ENCODE measurements around the gene UNC93B1.
A peak's percentile ranks its signal among the peaks of the same experiment; 100 is the strongest.

Gene UNC93B1

GRCh38 chr11:68003846-68004550 lies at the start of gene UNC93B1:
Gene UNC93B1, minus strand, starts transcription at chr11:68004097. Its CDS starts 54 bp downstream, at chr11:68004043.
- DNase-seq: peak; percentile 57

GRCh38 chr11:68053117-68053516 lies 49.2 kb upstream of the UNC93B1 start:
- DNase-seq: no peak

GRCh38 chr11:68052137-68052873 lies 48.4 kb upstream of the UNC93B1 start:
- no peak for DNase-seq

GRCh38 chr11:68051191-68052136 lies 47.6 kb upstream of the UNC93B1 start:
- DNase-seq: no peak

GRCh38 chr11:68050371-68050841 lies 46.5 kb upstream of the UNC93B1 start:
- no peak for DNase-seq

- DNase-seq: no peak
Measured at GRCh38 chr11:68049509-68050370, 45.8 kb upstream of the UNC93B1 start.

- no peak for DNase-seq
Measured at GRCh38 chr11:68048681-68049508, 45.0 kb upstream of the UNC93B1 start.

- DNase-seq: no peak
Measured at GRCh38 chr11:68047437-68048290, 43.8 kb upstream of the UNC93B1 start.

- DNase-seq: no peak
Measured at GRCh38 chr11:68044898-68045351, 41.0 kb upstream of the UNC93B1 start.

GRCh38 chr11:68044145-68044813 lies 40.4 kb upstream of the UNC93B1 start:
- no peak for DNase-seq

GRCh38 chr11:68043349-68044144 lies 39.6 kb upstream of the UNC93B1 start:
- no peak for DNase-seq

GRCh38 chr11:68043029-68043348 lies 39.1 kb upstream of the UNC93B1 start:
- DNase-seq: no peak

- DNase-seq: no peak
Measured at GRCh38 chr11:68042219-68043028, 38.5 kb upstream of the UNC93B1 start.

- DNase-seq: no peak
Measured at GRCh38 chr11:68041617-68042218, 37.8 kb upstream of the UNC93B1 start.

GRCh38 chr11:68040957-68041591 lies 37.2 kb upstream of the UNC93B1 start:
- DNase-seq: no peak

GRCh38 chr11:68040101-68040956 lies 36.4 kb upstream of the UNC93B1 start:
- DNase-seq: no peak
